GM12878 (cell line): ENCODE data around the gene PHC2. TPM values are rescaled to one million over a fixed set of nuclear protein-coding genes. Genes with fewer than 3 reads are reported as not detected.

Source experiments
- ATAC-seq: fragments of 200-7000 bp; cut with Tn5 transposase; 3 replicates; pipeline ENCODE4 v1.9.1; 2020; ENCODE audit warnings: mild to moderate bottlenecking, moderate library complexity
- BruUV-seq: library from RNA; stranded (reverse); fragments of 400-500 nt; replicated peaks from 2 replicates; lab custom pipeline; 2021; lab: Mats Ljungman, UMichigan
- CTCF ChIA-PET: fragments of 300-600 bp; sonication (Branson Sonifier 250); formaldehyde crosslinking; extraction: SDS; loops from one replicate; lab custom pipeline; 2021; ENCODE audit warnings: inconsistent platforms; lab: Yijun Ruan, JAX
- POLR2A ChIA-PET: fragments of 350-600 bp; formaldehyde crosslinking; extraction: SDS; loops from one replicate; lab custom pipeline; 2021; ENCODE audit warnings: inconsistent platforms; lab: Charles Lee
- RAD21 ChIA-PET: fragments of 300-600 bp; sonication (Branson Sonifier 250); formaldehyde crosslinking; loops from one replicate; lab custom pipeline; 2023; ENCODE audit warnings: antibody characterized with exemption; ENCODE audit not compliant: unreplicated experiment; lab: Charles Lee
- SMC1A ChIA-PET: fragments of 300-600 bp; sonication (Branson Sonifier 250); formaldehyde crosslinking; loops from one replicate; lab custom pipeline; 2023; ENCODE audit not compliant: unreplicated experiment, uncharacterized antibody; lab: Charles Lee
- DNase-seq: peaks from one replicate; pipeline ENCODE4 v3.0.0-alpha.2; 2011; ENCODE audit warnings: low read depth, low spot score
- FAIRE-seq: peaks from 3 replicates; lab custom pipeline; 2011; peaks lifted over from hg19 to GRCh38; lab: Jason Lieb, UNC
- H2AFZ ChIP-seq: 2 replicates; pipeline ENCODE4 v1.6.0; 2011; ENCODE audit warnings: low read depth, low read length, control low read depth; ENCODE audit not compliant: control insufficient read depth
- H3K27ac ChIP-seq: 2 replicates; pipeline ENCODE4 v1.5.1; 2011; ENCODE audit warnings: control low read depth; ENCODE audit not compliant: control insufficient read depth, insufficient read depth
- H3K27me3 ChIP-seq, 2 experiments: replicated peaks in 1 of 2; 2 replicates each; pipeline versions ENCODE4 v1.6.0 to v1.6.1; 2011; ENCODE audit warnings: low read length in 1 of 2; ENCODE audit not compliant: control insufficient read depth in 2 of 2, insufficient read depth in 2 of 2
- H3K36me3 ChIP-seq, 2 experiments: 2 replicates each; pipeline ENCODE4 v1.5.1; 2011; ENCODE audit warnings: low read length in 1 of 2; ENCODE audit not compliant: control insufficient read depth in 2 of 2, insufficient read depth in 2 of 2
- H3K4me1 ChIP-seq: 2 replicates; pipeline ENCODE4 v1.6.1; 2011; ENCODE audit warnings: mild to moderate bottlenecking, low read length, moderate library complexity, mixed read lengths; ENCODE audit not compliant: control insufficient read depth, insufficient read depth
- H3K4me2 ChIP-seq: 2 replicates; pipeline ENCODE4 v1.6.0; 2011; ENCODE audit warnings: control low read depth; ENCODE audit not compliant: control insufficient read depth, insufficient read depth
- H3K4me3 ChIP-seq: fragments of 200-600 bp; sonication (generic); 2 replicates; pipeline ENCODE4 v1.5.1; 2016
- H3K79me2 ChIP-seq: 2 replicates; pipeline ENCODE4 v1.6.0; 2011; ENCODE audit warnings: low read length; ENCODE audit not compliant: control insufficient read depth, insufficient read depth
- H3K9ac ChIP-seq: 2 replicates; pipeline ENCODE4 v1.8.0; 2011; ENCODE audit warnings: low read length, control low read depth, mixed read lengths; ENCODE audit not compliant: control insufficient read depth, insufficient read depth
- H3K9me3 ChIP-seq: replicated peaks from 3 replicates; pipeline ENCODE4 v1.5.1; 2011; ENCODE audit warnings: mild to moderate bottlenecking, low read length; ENCODE audit not compliant: control insufficient read depth, insufficient read depth
- H4K20me1 ChIP-seq: 2 replicates; pipeline ENCODE4 v1.6.0; 2011; ENCODE audit not compliant: control insufficient read depth, insufficient read depth
- E4F1 ChIP-seq: fragments of 450-650 bp; IDR thresholded peaks from 2 replicates; pipeline ENCODE4 v1.6.1; 2018; ENCODE audit warnings: borderline replicate concordance, mild to moderate bottlenecking; ENCODE audit not compliant: partially characterized antibody
- NFIC ChIP-seq: IDR thresholded peaks from 2 replicates; pipeline ENCODE4 v1.6.1; 2012; ENCODE audit warnings: low read depth, mild to moderate bottlenecking, inconsistent platforms, low read length, moderate library complexity
- POLR2A ChIP-seq: IDR thresholded peaks from 2 replicates; pipeline ENCODE4 v1.6.1; 2011; ENCODE audit warnings: low read depth, mild to moderate bottlenecking, low read length
- TCF7 ChIP-seq: IDR thresholded peaks from 2 replicates; pipeline ENCODE4 v1.6.1; 2014; ENCODE audit warnings: antibody characterized with exemption, borderline replicate concordance
- WGBS: methylation state at CpG from one replicate; pipeline ENCODE4 v1.1.6; 2016; ENCODE audit warnings: low lambda C conversion rate; ENCODE audit not compliant: insufficient replicate concordance, insufficient coverage; ENCODE audit errors: missing lambda C conversion rate; 5-methylcytosine and 5-hydroxymethylcytosine counted together
- in situ Hi-C: fragments of 300-500 bp; cut with MboI; formaldehyde crosslinking; loops from 9 replicates; pipeline ENCODE4 v1.14.3; 2018; ENCODE audit warnings: mixed read lengths
- intact Hi-C: fragments of 100-400 bp; cut with micrococcal nuclease; formaldehyde crosslinking; loops from one replicate; pipeline ENCODE4 v1.14.2; 2022; ENCODE audit not compliant: unreplicated experiment
- polyA plus RNA-seq, 11 experiments: library from polyadenylated mRNA; depleted of rRNA in 4 of 11; unstranded in 6 of 11; stranded (reverse) in 5 of 11; fragments of >200 nt; fragmentation: Nextera tagmentation in 4 of 11; fragmentation: Illumina TruSeq in 1 of 11; extraction: Ambion mirVana in 4 of 11; extraction: Trizol in 1 of 11; gene quantifications; 1 replicate in 1 of 11; 2 replicates in 10 of 11; pipeline versions ENCODE4 v1.2.1 to v1.2.3, GENCODE V29; 2011 to 2016; ENCODE audit warnings: inconsistent platforms in 2 of 11, missing spikeins in 2 of 11, low read depth in 1 of 11
- total RNA-seq, 4 experiments: library from RNA; depleted of rRNA in 3 of 4; stranded (reverse); fragments of >200 nt in 3 of 4; fragmentation: Illumina TruSeq in 1 of 4; extraction: Trizol in 1 of 4; gene quantifications; 2 replicates each; pipeline versions ENCODE4 v1.2.1 to v1.2.3, GENCODE V29; 2013 to 2021

The PHC2 gene
- total and polyA plus RNA-seq, 10 of the 15 experiments (the other 5 are each of a cell fraction or from before 2014, with no cell fraction given), result 2.0 to 35.9 (median 16.4) TPM

DNA sequence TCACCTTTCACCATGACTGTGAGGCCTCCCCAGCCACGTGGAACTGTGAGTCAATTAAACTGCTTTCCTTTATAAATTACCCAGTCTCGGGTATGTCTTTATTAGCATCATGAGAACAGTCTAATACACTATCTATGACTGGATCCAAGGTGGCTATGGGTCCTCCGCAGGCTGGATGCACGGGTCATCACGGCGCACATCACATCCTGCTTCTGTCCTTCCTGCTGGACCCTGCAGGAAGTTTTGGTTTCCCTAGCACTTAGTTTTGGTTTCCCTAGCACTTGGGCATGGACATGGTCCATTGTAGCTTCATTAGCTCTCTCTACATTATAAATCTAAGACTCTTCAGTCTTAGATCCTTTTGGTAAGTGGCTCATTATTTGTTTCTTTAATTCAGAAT, 14.2 kb upstream of the PHC2 start:
- no peak for FAIRE-seq

DNA sequence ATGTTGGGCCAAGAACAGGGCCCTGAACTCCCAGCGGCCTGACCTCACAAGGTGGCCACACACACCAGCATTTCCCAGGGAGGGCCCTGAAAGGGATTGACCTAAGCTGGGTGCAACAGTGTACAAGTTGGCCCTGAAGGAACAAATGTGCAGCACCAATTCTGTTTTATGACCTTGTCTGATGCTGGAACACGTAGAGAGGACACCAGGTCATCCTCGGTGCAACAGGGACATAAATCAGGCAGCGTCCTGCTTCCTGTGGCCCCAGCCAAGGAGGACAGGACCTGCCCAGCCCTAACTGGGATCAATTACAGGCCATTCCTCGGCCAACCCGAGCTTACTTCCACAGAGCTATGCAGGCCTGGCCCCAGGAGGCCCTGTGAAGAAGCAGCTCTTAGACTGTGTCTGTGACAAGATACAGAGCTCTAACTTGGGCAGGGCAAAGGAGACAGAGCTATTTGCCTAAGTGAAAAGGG, 12.8 kb upstream of the PHC2 start:
- Histone ChIP-seq H2AFZ (no peak overlapping the region), H3K9ac (no peak overlapping the region), H3K4me3 (no peak overlapping the region), H3K4me1 (no peaks in the 10 kb centered on the region; the same call in 1 of the 2 replicates), H3K27ac (no peak overlapping the region), H3K79me2 (no peaks in the 10 kb centered on the region), H3K9me3 (no peaks in the 10 kb centered on the region; the same call in 1 of the 3 replicates)
- FAIRE-seq, result no peak
- SMC1A ChIA-PET, result interaction anchor here (1.2 kb wide), 1 partner anchor 16 kb away, joined by 3 read pairs; no protein-coding TSS in a partner anchor
- ATAC-seq, result no peak
- no TSS peak for BruUV-seq
- in situ Hi-C loops, result no loop called here
- no peak for TF ChIP-seq POLR2A
- TF ChIP-seq E4F1, result no peak
- TF ChIP-seq, all 136 proteins: peak for 0
- H3K27me3 ChIP-seq, result peaks cover 4 to 5% of the 10 kb centered on the region in 2 experiments; a peak in 3 of 4 replicates
- ChIA-PET RAD21 (interaction anchor here (0.6 kb wide), 1 partner anchor 23 kb away, joined by 3 read pairs; no protein-coding TSS in a partner anchor), CTCF (interaction anchor here (1.3 to 1.4 kb wide), 2 partner anchors 12 to 14 kb away, joined by 3 read pairs; no protein-coding TSS in a partner anchor), POLR2A (interaction anchor here (1.0 kb wide), 1 partner anchor 11 kb away, joined by 3 read pairs; no protein-coding TSS in a partner anchor)
- H3K36me3 ChIP-seq, result no peaks in the 10 kb centered on the region
- DNase-seq, result no peak
- WGBS, result 15% methylated on average over 6 of the region's 6 CpGs
- no peak overlapping the region for H3K4me2 ChIP-seq
- intact Hi-C loops, result no loop called here
- H4K20me1 ChIP-seq, result no peaks in the 10 kb centered on the region; the same call in 1 of the 2 replicates

More for the DNA sequence above, 14.2 kb upstream of the PHC2 start:
- Histone ChIP-seq H3K9ac (no peak overlapping the region), H3K79me2 (no peaks in the 10 kb centered on the region), H4K20me1 (no peaks in the 10 kb centered on the region), H3K27ac (no peak overlapping the region), H3K4me2 (no peak overlapping the region), H3K27me3 (peaks cover 4 to 5% of the 10 kb centered on the region in 2 experiments; a peak in 3 of 4 replicates), H3K4me3 (no peak overlapping the region), H3K9me3 (no peaks in the 10 kb centered on the region; the same call in 1 of the 3 replicates), H3K36me3 (no peaks in the 10 kb centered on the region), H3K4me1 (no peaks in the 10 kb centered on the region; the same call in 1 of the 2 replicates), H2AFZ (no peak overlapping the region)
- intact Hi-C loops (no loop called here), in situ Hi-C loops (no loop called here)
- RAD21 ChIA-PET, result no interaction called here
- DNase-seq (no peak), ATAC-seq (no peak)
- TF ChIP-seq TCF7 (no peak), NFIC (no peak)
- WGBS, result 56% methylated on average over 6 of the region's 6 CpGs
- SMC1A ChIA-PET, result interaction anchor here (1.3 to 1.5 kb wide), 2 partner anchors 15 to 26 kb away, joined by 3 to 4 read pairs; no protein-coding TSS in a partner anchor
- CTCF ChIA-PET, result interaction anchor here (1.3 to 1.4 kb wide), 2 partner anchors 13 to 16 kb away, joined by 3 read pairs; no protein-coding TSS in a partner anchor
- POLR2A ChIA-PET, result no interaction called here
- BruUV-seq, result no TSS peak
